Osteoblast (primary cell): ENCODE measurements around the gene MGAT5. TPM values are rescaled to one million over a fixed set of nuclear protein-coding genes. Genes with fewer than 3 reads are reported as not detected.
A peak's percentile ranks its signal among the peaks of the same experiment; 100 is the strongest.

ENCODE experiments used
- DNase-seq: peaks from one replicate; pipeline ENCODE4 v3.0.0; 2011; ENCODE audit warnings: low spot score, mixed read lengths; ENCODE audit not compliant: insufficient read length; ENCODE audit errors: missing footprints
- H2AFZ ChIP-seq: 2 replicates; pipeline ENCODE4 v1.6.0; 2011; ENCODE audit warnings: mild to moderate bottlenecking, low read length
- H3K27ac ChIP-seq: 2 replicates; pipeline ENCODE4 v1.5.1; 2011; ENCODE audit warnings: mild to moderate bottlenecking, low read depth, low read length, moderate library complexity
- H3K27me3 ChIP-seq: 2 replicates; pipeline ENCODE4 v1.6.0; 2012; ENCODE audit warnings: mild to moderate bottlenecking, control low read depth, inconsistent platforms, low read length, moderate library complexity; ENCODE audit not compliant: insufficient read depth
- H3K36me3 ChIP-seq: 2 replicates; pipeline ENCODE4 v1.5.1; 2011; ENCODE audit warnings: mild to moderate bottlenecking, low read length, control low read depth, moderate library complexity; ENCODE audit not compliant: insufficient read depth
- H3K4me1 ChIP-seq: 2 replicates; pipeline ENCODE4 v1.5.1; 2011; ENCODE audit warnings: mild to moderate bottlenecking, low read length, control low read depth, moderate library complexity; ENCODE audit not compliant: insufficient read depth
- H3K4me2 ChIP-seq: 2 replicates; pipeline ENCODE4 v1.6.0; 2011; ENCODE audit warnings: mild to moderate bottlenecking, low read length; ENCODE audit not compliant: insufficient read depth
- H3K4me3 ChIP-seq: fragments of 200-600 bp; sonication (generic); 3 replicates; pipeline ENCODE4 v1.5.1; 2012; ENCODE audit warnings: mild to moderate bottlenecking, low read length, inconsistent platforms; ENCODE audit not compliant: insufficient read depth
- H3K79me2 ChIP-seq: 2 replicates; pipeline ENCODE4 v1.6.0; 2012; ENCODE audit warnings: mild to moderate bottlenecking, low read length, control low read depth, inconsistent platforms; ENCODE audit not compliant: insufficient read depth
- H3K9me3 ChIP-seq: 2 replicates; pipeline ENCODE4 v1.5.1; 2011; ENCODE audit warnings: low read depth, low read length, control low read depth
- H4K20me1 ChIP-seq: 2 replicates; pipeline ENCODE4 v1.6.0; 2012; ENCODE audit warnings: mild to moderate bottlenecking, low read length, control low read depth; ENCODE audit not compliant: insufficient read depth
- CTCF ChIP-seq: IDR thresholded peaks from 2 replicates; pipeline ENCODE4 v1.5.1; 2011; ENCODE audit warnings: mild to moderate bottlenecking, low read depth, low read length, moderate library complexity; ENCODE audit errors: extremely low read depth
- total RNA-seq: library from RNA; depleted of rRNA; stranded (reverse); fragments of >200 nt; gene quantifications from 2 replicates; pipeline ENCODE4 v1.2.3, GENCODE V29; 2012

MGAT5 gene
- total RNA-seq, 1 donor, result 29.7 TPM

- no peaks in the 10 kb centered on the region for H3K36me3 ChIP-seq
- no peaks in the 10 kb centered on the region for H3K27me3 ChIP-seq
- H3K79me2 ChIP-seq, result no peaks in the 10 kb centered on the region
- peak overlapping the region; percentile 65 for H3K27ac ChIP-seq
- H3K9me3 ChIP-seq, result no peaks in the 10 kb centered on the region
- peak overlapping the region; percentile 33 for H3K4me3 ChIP-seq
- H4K20me1 ChIP-seq, result no peaks in the 10 kb centered on the region
- H3K4me2 ChIP-seq, result peak overlapping the region; percentile 81
- no peak for TF ChIP-seq CTCF
- H2AFZ ChIP-seq, result peak overlapping the region; percentile 71
- peaks cover 16% of the 10 kb centered on the region for H3K4me1 ChIP-seq
- no peak for DNase-seq
These were observed 94.4 kb downstream of the MGAT5 start for GRCh38 chr2:134348239-134348638.

- no peaks in the 10 kb centered on the region for H3K9me3 ChIP-seq
- H3K79me2 ChIP-seq, result no peaks in the 10 kb centered on the region
- H2AFZ ChIP-seq, result peak overlapping the region; percentile 71
- H3K4me3 ChIP-seq, result peak overlapping the region; percentile 33
- no peaks in the 10 kb centered on the region for H3K27me3 ChIP-seq
- no peaks in the 10 kb centered on the region for H4K20me1 ChIP-seq
- TF ChIP-seq CTCF, result no peak
- no peak for DNase-seq
- H3K27ac ChIP-seq, result peak overlapping the region; percentile 65
- peaks cover 16% of the 10 kb centered on the region for H3K4me1 ChIP-seq
- H3K4me2 ChIP-seq, result peak overlapping the region; percentile 81
- no peaks in the 10 kb centered on the region for H3K36me3 ChIP-seq
These were observed 94.9 kb downstream of the MGAT5 start for GRCh38 chr2:134348760-134349159.

GRCh38 chr2:134351016-134351415 is 97.1 kb downstream of the MGAT5 start:
- H3K27ac ChIP-seq, result no peak overlapping the region
- no peak overlapping the region for H3K4me3 ChIP-seq
- H3K79me2 ChIP-seq, result no peaks in the 10 kb centered on the region
- no peaks in the 10 kb centered on the region for H3K36me3 ChIP-seq
- DNase-seq, result no peak
- no peak overlapping the region for H2AFZ ChIP-seq
- no peaks in the 10 kb centered on the region for H3K9me3 ChIP-seq
- peaks cover 16% of the 10 kb centered on the region for H3K4me1 ChIP-seq
- no peak overlapping the region for H3K4me2 ChIP-seq
- no peaks in the 10 kb centered on the region for H3K27me3 ChIP-seq
- H4K20me1 ChIP-seq, result no peaks in the 10 kb centered on the region
- no peak for TF ChIP-seq CTCF

- no peak for DNase-seq
- no peak overlapping the region for H3K4me3 ChIP-seq
These were observed 98.0 kb downstream of the MGAT5 start for GRCh38 chr2:134351899-134352298.

More at GRCh38 chr2:134351899-134352298, 98.0 kb downstream of the MGAT5 start:
- Histone ChIP-seq H3K4me2 (no peak overlapping the region), H3K27ac (no peak overlapping the region), H3K79me2 (no peaks in the 10 kb centered on the region), H3K4me1 (peaks cover 16% of the 10 kb centered on the region), H2AFZ (no peak overlapping the region), H4K20me1 (no peaks in the 10 kb centered on the region), H3K27me3 (no peaks in the 10 kb centered on the region), H3K9me3 (no peaks in the 10 kb centered on the region), H3K36me3 (no peaks in the 10 kb centered on the region)
- no peak for TF ChIP-seq CTCF
